HL-60 (cell line): ENCODE data around the gene OGFR.

Source experiments
- CTCF ChIP-seq: IDR thresholded peaks from one replicate; pipeline ENCODE4 v1.5.1; 2011; ENCODE audit warnings: low read length, control low read depth, inconsistent platforms; ENCODE audit not compliant: insufficient read depth
- POLR2AphosphoS5 ChIP-seq: IDR thresholded peaks from 2 replicates; pipeline ENCODE4 v1.6.1; 2012; ENCODE audit warnings: low read depth
- REST ChIP-seq: IDR thresholded peaks from 2 replicates; pipeline ENCODE4 v1.6.1; 2012; ENCODE audit warnings: low read depth; ENCODE audit not compliant: insufficient replicate concordance

GRCh38 chr20:62762376-62762775 is 42.3 kb upstream of the OGFR start:
- no peak for TF ChIP-seq CTCF
- no peak for TF ChIP-seq POLR2AphosphoS5
- TF ChIP-seq REST, result no peak
